ENCODE results near the gene KMT2B. TPM values are rescaled to one million over a fixed set of nuclear protein-coding genes. Genes with fewer than 3 reads are reported as not detected.

Gene KMT2B
- total and polyA plus RNA-seq, 9 of the 15 experiments (the other 6 are each of a cell fraction or from before 2014, with no cell fraction given) = 0.63 to 43.9 (median 8.1) TPM

GRCh38 chr19:35718345-35719041, 690 bp downstream of the KMT2B start:
- Histone ChIP-seq H3K27me3 (ENCODE audit: control insufficient read depth in 2 of 2, insufficient read depth in 2 of 2, low read length in 2 of 2) (peaks cover 0 to 13% of the 10 kb centered on the region in 2 experiments; a peak in 3 of 5 replicates), H3K36me3 (ENCODE audit: control insufficient read depth, insufficient read depth, low read length) (peaks cover 40% of the 10 kb centered on the region; the same call in 2 of the 3 replicates), H2AFZ (ENCODE audit: low read depth, low read length) (no peak overlapping the region), H3K27ac (ENCODE audit: extremely low read depth, low read depth, low read length) (peak overlapping the region; percentile 81), H3K4me1 (replicated peaks in 1 of 2; ENCODE audit: control insufficient read depth in 2 of 2, insufficient read depth in 2 of 2, low read length in 2 of 2) (peaks cover 14 to 64% of the 10 kb centered on the region in 2 experiments), H3K4me2 (ENCODE audit: insufficient read depth, low read length) (peak overlapping the region; percentile 90), H3K79me2 (ENCODE audit: control insufficient read depth, insufficient read depth, low read length) (peaks cover 33% of the 10 kb centered on the region), H3K9me3 (replicated peaks; ENCODE audit: control insufficient read depth, insufficient read depth, low read depth, low read length) (no peaks in the 10 kb centered on the region), H3K9ac (ENCODE audit: insufficient read depth in 1 of 2, low read depth in 2 of 2, low read length in 2 of 2) (peak overlapping the region; percentile 85 to 98), H3K9me1 (ENCODE audit: control insufficient read depth, insufficient read depth, low read length) (no peaks in the 10 kb centered on the region), H3K4me3 (peak overlapping the region; percentile 96), H4K20me1 (replicated peaks; ENCODE audit: control insufficient read depth, insufficient read depth, low read length) (0 out of 2 replicates have a peak, but pooled peaks cover 11% of the 10 kb centered on the region)
- in situ Hi-C loops (cut with MboI) (no loop called here), intact Hi-C loops (cut with micrococcal nuclease) (no loop called here)
- ChIA-PET CTCF (ENCODE audit: low intra/inter-chr PET ratio) (interaction anchor here (2.9 to 3.0 kb wide), 2 partner anchors 25 to 168 kb away, joined by 25 to 76 read pairs; no protein-coding TSS in a partner anchor), POLR2A (interaction anchor here (0.6 to 1.9 kb wide), 9 partner anchors 10 to 403 kb away, joined by 3 to 12 read pairs (median 4); partner anchors contain the start of gene HAUS5)
- no peak for ATAC-seq
- BruUV-seq (replicated peaks) = TSS peak; percentile 61
- no peak for FAIRE-seq
- WGBS (ENCODE audit: insufficient coverage, low coverage, missing lambda C conversion rate) = 0% methylated on average over 23 of the region's 42 CpGs
- peak in 2 of 4 experiments; percentile 27 to 30 for DNase-seq (ENCODE audit: extremely low read depth in 1 of 4, low spot score in 3 of 4)
- peak in 1 of 2 experiments; percentile 39; a peak in 1 of 4 replicates for TF ChIP-seq HDAC1 (IDR thresholded peaks at IDR 0.05)
- TF ChIP-seq HDAC6 (IDR thresholded peaks at IDR 0.05; ENCODE audit: low read depth, low read length) = no peak
- no peak for TF ChIP-seq TFAM (CRISPR knock-in tag; conservative IDR thresholded peaks at IDR 0.05)
- TF ChIP-seq MED1 (CRISPR knock-in tag; IDR thresholded peaks at IDR 0.05; ENCODE audit: borderline replicate concordance) = no peak
- TF ChIP-seq CHD1 (IDR thresholded peaks at IDR 0.05; ENCODE audit: low read length) = peak; percentile 40
- TF ChIP-seq ZFX (CRISPR knock-in tag; IDR thresholded peaks at IDR 0.05) = no peak
- 0 out of 2 replicates have a peak, but pooled peaks have one; percentile 33 for TF ChIP-seq MTA3 (IDR thresholded peaks at IDR 0.05; ENCODE audit: borderline replicate concordance)
- TF ChIP-seq SRSF7 (optimal IDR thresholded peaks at IDR 0.05; ENCODE audit: low read depth, low read length) = no peak
- peak; percentile 38 for TF ChIP-seq PRPF4 (IDR thresholded peaks at IDR 0.05; ENCODE audit: insufficient read depth, low read depth, low read length, poor library complexity, severe bottlenecking)
- TF ChIP-seq, protein P1, sequence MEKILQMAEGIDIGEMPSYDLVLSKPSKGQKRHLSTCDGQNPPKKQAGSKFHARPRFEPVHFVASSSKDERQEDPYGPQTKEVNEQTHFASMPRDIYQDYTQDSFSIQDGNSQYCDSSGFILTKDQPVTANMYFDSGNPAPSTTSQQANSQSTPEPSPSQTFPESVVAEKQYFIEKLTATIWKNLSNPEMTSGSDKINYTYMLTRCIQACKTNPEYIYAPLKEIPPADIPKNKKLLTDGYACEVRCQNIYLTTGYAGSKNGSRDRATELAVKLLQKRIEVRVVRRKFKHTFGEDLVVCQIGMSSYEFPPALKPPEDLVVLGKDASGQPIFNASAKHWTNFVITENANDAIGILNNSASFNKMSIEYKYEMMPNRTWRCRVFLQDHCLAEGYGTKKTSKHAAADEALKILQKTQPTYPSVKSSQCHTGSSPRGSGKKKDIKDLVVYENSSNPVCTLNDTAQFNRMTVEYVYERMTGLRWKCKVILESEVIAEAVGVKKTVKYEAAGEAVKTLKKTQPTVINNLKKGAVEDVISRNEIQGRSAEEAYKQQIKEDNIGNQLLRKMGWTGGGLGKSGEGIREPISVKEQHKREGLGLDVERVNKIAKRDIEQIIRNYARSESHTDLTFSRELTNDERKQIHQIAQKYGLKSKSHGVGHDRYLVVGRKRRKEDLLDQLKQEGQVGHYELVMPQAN (IDR thresholded peaks at IDR 0.05; ENCODE audit: borderline replicate concordance) = peak; percentile 50; the same call in 1 of the 2 replicates
- TF ChIP-seq SIN3A (IDR thresholded peaks at IDR 0.05; ENCODE audit: borderline replicate concordance in 2 of 2, control insufficient read depth in 1 of 2, low read depth in 2 of 2, low read length in 2 of 2) = peak in 1 of 2 experiments; percentile 50; a peak in 1 of 4 replicates
- no peak for TF ChIP-seq MYBL2 (IDR thresholded peaks at IDR 0.05; ENCODE audit: low read depth)
- TF ChIP-seq MYBL2 (CRISPR knock-in tag; IDR thresholded peaks at IDR 0.05; ENCODE audit: borderline replicate concordance) = no peak
- 0 out of 2 replicates have a peak, but pooled peaks have one; percentile 29 for TF ChIP-seq GABPB1 (CRISPR knock-in tag; IDR thresholded peaks at IDR 0.05)
- no peak for TF ChIP-seq HNRNPLL (IDR thresholded peaks at IDR 0.05; ENCODE audit: low read depth, low read length, poor library complexity, severe bottlenecking)
- TF ChIP-seq POLR2AphosphoS2 (IDR thresholded peaks at IDR 0.05; ENCODE audit: low read length) = no peak
- TF ChIP-seq KAT7 (CRISPR knock-in tag; IDR thresholded peaks at IDR 0.05; ENCODE audit: borderline replicate concordance) = 0 out of 2 replicates have a peak, but pooled peaks have one; percentile 20
- TF ChIP-seq EGR1 (conservative IDR thresholded peaks at IDR 0.05) = peak; percentile 65

Measured in K562 (cell line).